Measurements from ENCODE around the gene RANBP9.

Gene RANBP9

DNA sequence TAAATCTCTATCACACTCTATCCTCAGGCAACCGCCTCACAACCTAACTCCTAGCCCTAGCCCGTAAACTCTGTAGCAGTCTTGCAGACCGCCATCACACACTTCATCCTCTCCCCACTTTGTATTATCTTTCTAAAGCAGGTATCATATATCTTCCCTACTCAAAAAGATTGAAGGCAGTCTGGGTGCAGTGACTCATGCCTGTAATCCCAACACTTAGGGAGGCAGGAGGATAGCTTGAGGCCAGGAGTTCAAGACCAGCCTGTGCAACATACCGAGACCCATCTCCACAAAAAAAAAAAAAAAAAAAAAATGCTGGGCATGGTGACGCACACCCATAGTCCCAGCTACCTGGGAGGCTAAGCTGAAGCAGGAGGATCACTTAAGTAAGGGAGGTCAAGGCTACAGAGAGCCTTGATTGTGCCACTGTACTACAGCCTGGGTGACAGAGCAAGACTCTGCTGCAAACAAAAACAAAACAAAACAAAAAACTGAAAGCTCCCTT, 22.9 kb downstream of the RANBP9 start:
- no peak overlapping the region for H3K4me3 ChIP-seq (ENCODE audit: low read depth, low read length)
- TF ChIP-seq POLR2A (IDR thresholded peaks at IDR 0.05; ENCODE audit: extremely low read depth, insufficient read length) = no peak
- TF ChIP-seq, protein P1, sequence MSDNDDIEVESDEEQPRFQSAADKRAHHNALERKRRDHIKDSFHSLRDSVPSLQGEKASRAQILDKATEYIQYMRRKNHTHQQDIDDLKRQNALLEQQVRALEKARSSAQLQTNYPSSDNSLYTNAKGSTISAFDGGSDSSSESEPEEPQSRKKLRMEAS (IDR thresholded peaks at IDR 0.05; ENCODE audit: low read depth, low read length) = no peak
- TF ChIP-seq, protein P2, sequence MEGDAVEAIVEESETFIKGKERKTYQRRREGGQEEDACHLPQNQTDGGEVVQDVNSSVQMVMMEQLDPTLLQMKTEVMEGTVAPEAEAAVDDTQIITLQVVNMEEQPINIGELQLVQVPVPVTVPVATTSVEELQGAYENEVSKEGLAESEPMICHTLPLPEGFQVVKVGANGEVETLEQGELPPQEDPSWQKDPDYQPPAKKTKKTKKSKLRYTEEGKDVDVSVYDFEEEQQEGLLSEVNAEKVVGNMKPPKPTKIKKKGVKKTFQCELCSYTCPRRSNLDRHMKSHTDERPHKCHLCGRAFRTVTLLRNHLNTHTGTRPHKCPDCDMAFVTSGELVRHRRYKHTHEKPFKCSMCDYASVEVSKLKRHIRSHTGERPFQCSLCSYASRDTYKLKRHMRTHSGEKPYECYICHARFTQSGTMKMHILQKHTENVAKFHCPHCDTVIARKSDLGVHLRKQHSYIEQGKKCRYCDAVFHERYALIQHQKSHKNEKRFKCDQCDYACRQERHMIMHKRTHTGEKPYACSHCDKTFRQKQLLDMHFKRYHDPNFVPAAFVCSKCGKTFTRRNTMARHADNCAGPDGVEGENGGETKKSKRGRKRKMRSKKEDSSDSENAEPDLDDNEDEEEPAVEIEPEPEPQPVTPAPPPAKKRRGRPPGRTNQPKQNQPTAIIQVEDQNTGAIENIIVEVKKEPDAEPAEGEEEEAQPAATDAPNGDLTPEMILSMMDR (IDR thresholded peaks at IDR 0.05; ENCODE audit: low read depth, low read length) = no peak
- no peak for TF ChIP-seq MYC (IDR thresholded peaks at IDR 0.05; ENCODE audit: low read depth, low read length)
- no peak for DNase-seq (ENCODE audit: low read depth)

DNA sequence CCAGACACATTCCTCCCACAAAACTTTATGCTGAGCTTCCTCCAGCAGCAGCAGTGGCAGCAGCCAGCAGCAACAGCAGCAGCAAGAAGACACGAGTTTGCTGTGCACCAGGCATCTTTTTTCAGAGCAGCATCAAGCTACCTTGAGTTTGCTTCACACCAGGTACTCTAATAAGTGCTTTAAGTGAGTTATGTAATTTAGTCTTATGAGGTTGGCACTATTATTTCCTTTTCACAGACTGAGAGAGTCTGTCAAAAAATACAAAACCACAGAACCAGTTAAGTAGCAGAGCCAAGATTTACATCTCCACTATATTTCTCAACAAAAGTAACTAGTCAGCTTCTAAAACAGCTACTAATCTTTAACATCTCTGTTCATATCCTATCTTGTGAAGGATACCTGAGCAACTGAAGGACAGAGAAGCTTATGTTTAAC, 23.7 kb downstream of the RANBP9 start:
- no peak for DNase-seq (ENCODE audit: low read depth)
- TF ChIP-seq, protein P1 (IDR thresholded peaks at IDR 0.05; ENCODE audit: low read depth, low read length) = no peak
- TF ChIP-seq, protein P2 (IDR thresholded peaks at IDR 0.05; ENCODE audit: low read depth, low read length) = no peak
- TF ChIP-seq POLR2A (IDR thresholded peaks at IDR 0.05; ENCODE audit: extremely low read depth, insufficient read length) = no peak
- no peak for TF ChIP-seq MYC (IDR thresholded peaks at IDR 0.05; ENCODE audit: low read depth, low read length)
- no peak overlapping the region for H3K4me3 ChIP-seq (ENCODE audit: low read depth, low read length)

DNA sequence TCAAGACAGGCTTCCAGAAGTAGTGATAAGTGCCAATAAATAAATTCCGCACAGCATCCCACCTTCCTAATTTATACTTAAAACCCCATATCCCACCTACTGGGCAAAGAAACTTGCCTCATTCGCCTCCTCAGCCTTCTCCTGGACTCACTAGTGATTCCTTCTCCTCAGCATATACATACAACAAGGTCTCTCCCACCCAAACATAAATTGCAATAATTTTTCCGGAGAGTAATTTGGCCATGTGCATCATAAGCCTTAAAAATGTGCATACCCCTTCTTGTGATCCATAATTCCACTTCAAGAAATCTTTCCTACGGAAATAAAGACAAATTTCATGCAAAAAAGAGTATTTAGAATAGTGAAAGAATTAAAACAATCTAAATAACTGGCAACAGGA, 26.8 kb downstream of the RANBP9 start:
- no peak for DNase-seq (ENCODE audit: low read depth)
- TF ChIP-seq, protein P2 (IDR thresholded peaks at IDR 0.05; ENCODE audit: low read depth, low read length) = no peak
- no peak for TF ChIP-seq MYC (IDR thresholded peaks at IDR 0.05; ENCODE audit: low read depth, low read length)
- TF ChIP-seq, protein P1 (IDR thresholded peaks at IDR 0.05; ENCODE audit: low read depth, low read length) = no peak
- no peak for TF ChIP-seq POLR2A (IDR thresholded peaks at IDR 0.05; ENCODE audit: extremely low read depth, insufficient read length)
- H3K4me3 ChIP-seq (ENCODE audit: low read depth, low read length) = no peak overlapping the region

DNA sequence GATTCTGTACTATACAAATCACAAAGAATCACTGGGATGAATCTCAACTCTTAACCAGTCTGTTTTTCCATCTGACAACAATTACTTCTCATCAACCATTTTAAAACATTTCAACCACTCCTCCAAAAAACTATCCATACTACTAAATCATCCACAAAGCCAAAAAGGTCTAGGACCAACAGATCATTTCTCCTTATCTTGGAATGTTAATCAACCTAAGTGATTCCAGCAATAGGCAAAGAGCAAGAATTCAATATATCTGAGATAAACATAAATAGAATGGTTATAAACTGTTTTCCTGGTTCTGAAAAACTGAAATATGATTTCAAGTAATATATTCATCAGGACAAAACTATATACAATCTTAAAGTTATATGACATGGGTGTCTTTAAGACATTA, 28.6 kb downstream of the RANBP9 start:
- DNase-seq (ENCODE audit: low read depth) = no peak
- TF ChIP-seq, protein P2 (IDR thresholded peaks at IDR 0.05; ENCODE audit: low read depth, low read length) = no peak
- TF ChIP-seq MYC (IDR thresholded peaks at IDR 0.05; ENCODE audit: low read depth, low read length) (no peak), POLR2A (IDR thresholded peaks at IDR 0.05; ENCODE audit: extremely low read depth, insufficient read length) (no peak)
- TF ChIP-seq, protein P1 (IDR thresholded peaks at IDR 0.05; ENCODE audit: low read depth, low read length) = no peak
- H3K4me3 ChIP-seq (ENCODE audit: low read depth, low read length) = no peak overlapping the region

DNA sequence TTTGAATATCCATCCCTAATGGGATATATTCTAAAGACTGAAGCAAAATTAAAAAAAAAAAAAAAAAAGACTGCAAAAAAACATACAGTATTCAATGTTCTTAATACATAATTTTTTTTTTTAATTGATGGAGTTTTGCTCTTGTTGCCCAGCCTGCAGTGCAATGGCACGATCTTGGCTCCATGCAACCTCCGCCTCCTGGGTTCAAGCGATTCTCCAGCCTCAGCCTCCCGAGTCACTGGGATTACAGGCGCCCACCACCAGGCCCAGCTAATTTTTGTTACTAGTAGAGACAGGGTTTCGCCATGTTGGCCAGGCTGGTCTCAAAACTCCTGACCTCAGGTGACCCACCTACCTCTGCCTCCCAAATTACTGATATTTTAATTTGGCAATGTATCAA, 29.3 kb downstream of the RANBP9 start:
- TF ChIP-seq, protein P2 (IDR thresholded peaks at IDR 0.05; ENCODE audit: low read depth, low read length) = no peak
- TF ChIP-seq MYC (IDR thresholded peaks at IDR 0.05; ENCODE audit: low read depth, low read length) = no peak
- no peak for TF ChIP-seq POLR2A (IDR thresholded peaks at IDR 0.05; ENCODE audit: extremely low read depth, insufficient read length)
- TF ChIP-seq, protein P1 (IDR thresholded peaks at IDR 0.05; ENCODE audit: low read depth, low read length) = no peak
- no peak overlapping the region for H3K4me3 ChIP-seq (ENCODE audit: low read depth, low read length)
- no peak for DNase-seq (ENCODE audit: low read depth)
